Amygdala (tissue), 56 donors: ENCODE measurements around the gene NXPE3.
A peak's percentile ranks its signal among the peaks of the same experiment; 100 is the strongest.
"Not testable (repeated sequence)": the region's sequence is repeated elsewhere in the genome, so short reads cannot be mapped to it uniquely, and the experiment has no call there.

Experiments used
- DNase-seq, 56 donors: peaks; one replicate each; lab custom pipeline; 2025; lab: John Stamatoyannopoulos, UW

NXPE3 gene

DNA sequence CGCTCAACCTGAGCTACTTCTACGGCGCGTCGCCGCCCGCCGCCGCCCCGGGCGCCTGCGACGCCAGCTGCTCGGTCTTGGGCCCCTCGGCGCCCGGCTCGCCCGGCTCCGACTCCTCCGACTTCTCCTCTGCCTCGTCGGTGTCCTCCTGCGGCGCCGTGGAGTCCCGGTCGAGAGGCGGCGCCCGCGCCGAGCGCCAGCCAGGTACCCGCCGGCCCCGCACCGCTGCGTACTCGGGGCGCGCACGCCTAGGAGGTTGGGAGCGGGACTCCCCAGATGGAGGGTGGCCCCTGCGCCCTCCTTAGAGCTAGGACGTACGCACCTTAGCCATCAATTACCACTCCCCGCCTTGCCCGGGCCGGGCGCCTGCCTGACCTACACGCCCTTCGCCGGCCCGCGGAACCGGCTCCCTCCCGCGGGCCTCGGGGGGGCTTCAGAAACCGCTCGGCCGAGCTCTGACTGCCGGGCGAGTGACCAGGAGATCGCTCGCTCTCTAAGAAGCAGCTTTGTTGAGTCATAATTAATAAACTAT, 70.8 kb downstream of the NXPE3 start:
- peak in 20 of 56 donors; percentile 7 to 64 (median 40) for DNase-seq

DNA sequence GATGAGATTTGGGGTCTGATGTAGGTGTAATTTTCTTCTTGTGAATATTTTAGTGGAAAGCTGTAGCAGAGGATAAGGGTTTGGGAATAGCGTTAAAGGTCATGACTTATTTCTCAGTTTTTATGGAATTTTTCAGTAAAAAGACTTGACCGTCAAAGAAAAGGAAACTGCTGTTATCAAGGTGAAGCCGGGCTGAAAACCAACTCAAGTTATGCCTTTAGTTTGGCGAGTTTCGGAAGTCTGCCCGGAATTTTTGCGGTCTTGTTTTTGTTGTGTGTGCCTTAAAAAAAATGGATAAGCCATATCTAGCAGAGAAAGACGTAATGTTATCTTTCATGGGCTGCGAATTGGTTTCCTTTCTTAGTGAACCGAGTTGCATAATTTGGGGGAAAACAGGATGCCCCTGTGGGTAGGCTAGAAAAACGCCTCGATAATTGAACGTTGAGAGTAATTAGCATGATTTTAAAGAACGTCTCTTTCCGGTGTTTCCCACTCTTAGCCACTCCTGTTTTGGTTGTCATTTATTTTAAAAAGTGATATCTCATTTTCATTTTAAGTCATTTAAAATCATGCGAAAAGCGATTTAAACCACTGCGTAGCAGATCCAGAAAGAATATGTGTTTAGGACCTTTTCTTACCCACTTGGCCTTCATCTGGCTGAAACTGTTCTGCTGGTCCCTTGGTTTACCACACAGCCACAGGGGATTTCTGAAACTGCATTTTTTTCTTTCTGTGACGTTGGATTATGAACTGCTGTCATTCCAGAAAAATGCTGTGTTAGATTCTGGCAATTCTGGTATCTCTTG, 71.4 kb downstream of the NXPE3 start:
- no peak for DNase-seq

DNA sequence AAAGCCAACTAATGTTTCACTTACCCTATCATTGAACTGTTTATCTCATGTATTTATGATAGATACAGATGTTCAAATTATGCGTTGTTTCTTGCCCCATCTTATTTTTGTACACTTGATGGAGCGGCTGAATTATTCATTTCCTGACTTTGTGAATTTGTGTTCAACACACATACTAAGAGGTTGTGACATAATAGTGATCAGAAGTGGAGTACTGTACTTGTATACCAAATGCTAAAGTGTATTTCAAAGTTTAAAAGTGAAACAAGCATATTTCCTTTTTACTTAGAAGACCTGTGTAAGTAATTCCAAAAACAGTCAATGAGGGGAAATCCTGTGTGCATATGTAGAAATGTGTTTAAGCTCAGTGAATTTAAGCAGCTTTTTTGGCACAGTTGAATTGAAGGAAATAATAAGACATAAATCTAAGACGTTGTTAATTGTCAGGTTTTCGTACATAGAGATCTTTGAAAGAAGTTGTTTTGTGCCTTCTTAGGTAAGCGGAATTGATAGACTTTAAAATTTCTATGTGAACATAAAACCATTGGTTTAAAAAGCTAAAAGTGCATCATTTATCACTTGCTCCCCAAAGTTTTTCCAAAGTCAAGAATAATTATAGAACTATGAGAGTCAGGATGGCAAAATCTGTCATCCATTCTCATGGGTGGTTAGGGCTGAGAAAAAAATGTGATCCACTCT, 72.2 kb downstream of the NXPE3 start:
- no peak for DNase-seq

DNA sequence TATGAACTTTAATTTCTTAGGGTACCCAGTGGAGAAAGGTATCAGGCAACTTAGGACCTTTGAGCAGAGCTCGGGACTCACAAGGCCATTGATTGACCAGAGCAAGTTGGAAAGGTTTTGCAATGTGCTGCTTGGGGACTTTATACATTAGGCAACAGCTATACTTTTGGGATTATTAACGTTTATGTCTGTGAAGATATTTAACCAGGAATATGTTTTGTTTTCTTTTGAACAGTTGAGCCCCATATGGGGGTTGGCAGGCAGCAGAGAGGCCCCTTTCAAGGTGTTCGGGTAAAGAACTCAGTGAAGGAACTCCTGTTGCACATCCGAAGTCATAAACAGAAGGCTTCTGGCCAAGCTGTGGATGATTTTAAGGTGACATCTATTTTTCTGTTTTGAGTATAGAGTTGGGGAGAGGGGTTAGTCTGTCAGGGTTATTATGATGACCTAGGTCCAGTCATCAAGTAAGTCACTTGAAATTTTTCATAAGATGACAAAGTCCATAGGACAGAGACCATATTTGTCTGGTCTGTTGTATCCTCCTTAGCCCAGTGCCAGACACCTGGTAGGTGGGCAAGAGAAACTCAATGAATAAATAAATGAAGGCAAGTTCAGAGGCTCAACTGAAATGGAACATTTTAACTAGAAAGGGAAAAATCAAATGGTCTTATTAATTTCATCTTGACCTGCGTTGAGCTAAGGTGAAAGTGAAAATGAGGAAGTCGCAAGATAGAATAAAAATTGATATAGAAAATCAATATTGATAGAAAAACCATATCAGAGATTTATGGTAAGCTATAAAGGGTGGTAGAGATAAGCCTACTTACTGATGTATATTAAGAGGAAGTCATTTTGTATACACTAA, 73.1 kb downstream of the NXPE3 start:
- no peak for DNase-seq

DNA sequence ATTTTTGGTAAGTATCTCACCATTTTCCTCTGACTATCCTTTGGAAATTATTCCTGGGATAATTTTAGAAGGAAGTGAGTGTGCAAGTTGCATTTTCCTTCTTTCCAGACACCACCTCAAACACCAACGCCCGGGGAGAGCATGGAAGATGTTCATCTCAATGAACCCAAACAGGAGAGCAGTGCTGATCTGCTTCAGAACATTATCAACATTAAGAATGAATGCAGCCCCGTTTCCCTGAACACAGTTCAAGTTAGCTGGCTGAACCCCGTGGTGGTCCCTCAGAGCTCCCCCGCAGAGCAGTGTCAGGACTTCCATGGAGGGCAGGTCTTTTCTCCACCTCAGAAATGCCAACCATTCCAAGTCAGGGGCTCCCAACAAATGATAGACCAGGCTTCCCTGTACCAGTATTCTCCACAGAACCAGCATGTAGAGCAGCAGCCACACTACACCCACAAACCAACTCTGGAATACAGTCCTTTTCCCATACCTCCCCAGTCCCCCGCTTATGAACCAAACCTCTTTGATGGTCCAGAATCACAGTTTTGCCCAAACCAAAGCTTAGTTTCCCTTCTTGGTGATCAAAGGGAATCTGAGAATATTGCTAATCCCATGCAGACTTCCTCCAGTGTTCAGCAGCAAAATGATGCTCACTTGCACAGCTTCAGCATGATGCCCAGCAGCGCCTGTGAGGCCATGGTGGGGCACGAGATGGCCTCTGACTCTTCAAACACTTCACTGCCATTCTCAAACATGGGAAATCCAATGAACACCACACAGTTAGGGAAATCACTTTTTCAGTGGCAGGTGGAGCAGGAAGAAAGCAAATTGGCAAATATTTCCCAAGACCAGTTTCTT, 74.2 kb downstream of the NXPE3 start:
- no peak for DNase-seq

DNA sequence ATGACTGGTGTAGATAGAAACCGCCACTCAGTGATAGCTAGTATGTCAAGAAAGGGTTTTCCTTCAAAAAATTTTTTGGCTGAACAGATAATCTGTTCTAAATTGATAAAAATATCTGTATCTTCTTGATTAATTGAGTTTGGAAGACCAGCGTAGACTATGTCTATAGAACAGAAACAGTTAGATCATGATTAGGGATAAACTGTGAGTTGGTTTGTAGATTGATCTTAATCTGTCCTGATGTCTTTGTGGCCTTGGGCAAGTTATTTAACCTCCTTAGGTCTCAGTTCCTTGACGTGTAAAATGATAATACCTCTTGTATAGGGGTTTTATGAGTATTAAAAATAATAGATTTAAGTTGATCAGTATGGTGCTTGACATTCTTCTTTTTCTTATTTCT, 75.0 kb downstream of the NXPE3 start:
- DNase-seq: no peak

DNA sequence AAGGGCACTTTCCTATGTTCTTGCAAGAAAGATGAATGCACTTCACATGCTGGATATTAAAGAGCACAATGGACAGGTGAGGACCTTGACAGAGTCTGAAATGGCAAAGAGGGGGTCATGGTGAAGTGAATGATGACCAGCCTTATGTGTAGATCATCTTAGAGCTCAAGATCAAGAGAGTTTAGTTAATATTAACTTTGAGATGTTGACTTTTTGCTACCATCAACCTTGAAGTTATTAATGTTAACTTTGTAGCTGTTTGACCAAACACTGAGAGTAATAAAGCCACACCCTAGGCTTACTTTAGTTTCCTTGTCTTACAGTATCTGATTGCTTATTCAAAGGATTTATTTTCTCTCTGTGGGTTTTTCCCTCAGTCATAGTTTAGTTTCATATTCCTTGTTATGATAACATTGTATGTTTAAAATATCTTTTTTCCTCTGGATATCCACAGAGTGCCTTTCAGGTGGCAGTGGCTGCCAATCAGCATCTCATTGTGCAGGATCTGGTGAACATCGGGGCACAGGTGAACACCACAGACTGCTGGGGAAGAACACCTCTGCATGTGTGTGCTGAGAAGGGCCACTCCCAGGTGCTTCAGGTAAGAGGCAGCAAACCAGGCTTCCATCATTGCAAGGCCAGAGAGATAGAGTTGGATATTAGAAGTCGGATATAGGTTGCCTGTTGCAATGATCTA, 75.7 kb downstream of the NXPE3 start:
- DNase-seq: no peak

DNA sequence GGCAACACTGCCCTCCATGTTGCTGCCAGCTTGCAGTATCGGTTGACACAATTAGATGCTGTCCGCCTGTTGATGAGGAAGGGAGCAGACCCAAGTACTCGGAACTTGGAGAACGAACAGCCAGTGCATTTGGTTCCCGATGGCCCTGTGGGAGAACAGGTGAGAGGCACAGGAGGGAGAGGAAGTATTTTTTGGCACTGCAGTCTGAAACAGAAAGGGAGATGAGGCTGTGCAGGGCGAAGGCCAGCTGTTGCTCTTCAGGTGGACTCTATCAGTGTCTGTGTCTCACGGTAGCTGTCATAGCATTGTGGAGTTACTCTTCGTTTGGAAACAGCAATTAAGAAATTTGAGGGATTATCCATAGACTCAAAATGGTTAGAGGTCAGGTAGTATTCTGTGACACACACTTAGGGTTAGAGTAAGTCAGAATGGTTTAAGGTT, 78.3 kb downstream of the NXPE3 start:
- peak in 2 of 56 donors; percentile 2 for DNase-seq

DNA sequence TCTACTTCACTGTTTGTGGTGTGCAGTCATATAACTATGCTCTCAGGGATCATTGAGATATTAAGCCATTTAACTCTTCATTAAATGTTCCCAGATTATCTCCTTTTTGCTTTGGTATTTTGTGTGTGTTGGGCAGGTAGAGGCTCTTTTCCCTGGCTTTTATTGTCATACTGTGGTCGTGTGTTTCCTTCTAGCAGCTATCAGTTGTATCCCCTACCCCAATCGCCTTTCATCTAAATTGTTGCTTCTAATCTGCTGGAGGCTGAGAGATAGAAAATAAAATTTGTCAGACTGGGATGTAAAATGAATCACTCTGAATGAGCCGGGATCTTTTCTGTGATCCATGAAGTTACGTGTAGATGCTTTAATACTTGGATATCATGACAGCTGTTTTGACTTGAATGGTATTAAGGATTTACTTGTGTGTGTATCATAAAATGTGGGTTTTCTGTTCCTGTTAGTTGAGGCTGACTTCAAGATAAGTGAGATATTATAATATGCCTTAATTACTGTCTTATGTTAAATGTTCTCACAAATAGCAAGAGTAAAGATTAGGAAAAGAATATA, 79.5 kb downstream of the NXPE3 start:
- DNase-seq: no peak

DNA sequence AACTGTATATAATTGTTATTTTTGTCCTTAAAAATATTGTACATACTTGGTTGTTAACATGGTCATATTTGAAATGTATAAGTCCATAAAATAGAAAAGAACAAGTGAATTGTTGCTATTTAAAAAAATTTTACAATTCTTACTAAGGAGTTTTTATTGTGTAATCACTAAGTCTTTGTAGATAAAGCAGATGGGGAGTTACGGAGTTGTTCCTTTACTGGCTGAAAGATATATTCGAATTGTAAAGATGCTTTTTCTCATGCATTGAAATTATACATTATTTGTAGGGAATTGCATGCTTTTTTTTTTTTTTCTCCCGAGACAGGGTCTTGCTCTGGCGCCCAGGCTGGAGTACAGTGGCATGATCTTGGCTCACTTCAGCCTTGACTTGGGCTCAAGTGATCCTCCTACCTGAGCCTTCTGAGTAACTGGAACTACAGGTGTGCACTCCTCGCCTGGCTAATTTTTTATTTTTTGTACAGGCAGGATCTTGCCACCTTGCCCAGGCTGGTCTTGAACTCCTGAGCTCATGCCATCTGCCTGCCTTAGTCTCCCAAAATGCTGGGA, 81.0 kb downstream of the NXPE3 start:
- no peak for DNase-seq

DNA sequence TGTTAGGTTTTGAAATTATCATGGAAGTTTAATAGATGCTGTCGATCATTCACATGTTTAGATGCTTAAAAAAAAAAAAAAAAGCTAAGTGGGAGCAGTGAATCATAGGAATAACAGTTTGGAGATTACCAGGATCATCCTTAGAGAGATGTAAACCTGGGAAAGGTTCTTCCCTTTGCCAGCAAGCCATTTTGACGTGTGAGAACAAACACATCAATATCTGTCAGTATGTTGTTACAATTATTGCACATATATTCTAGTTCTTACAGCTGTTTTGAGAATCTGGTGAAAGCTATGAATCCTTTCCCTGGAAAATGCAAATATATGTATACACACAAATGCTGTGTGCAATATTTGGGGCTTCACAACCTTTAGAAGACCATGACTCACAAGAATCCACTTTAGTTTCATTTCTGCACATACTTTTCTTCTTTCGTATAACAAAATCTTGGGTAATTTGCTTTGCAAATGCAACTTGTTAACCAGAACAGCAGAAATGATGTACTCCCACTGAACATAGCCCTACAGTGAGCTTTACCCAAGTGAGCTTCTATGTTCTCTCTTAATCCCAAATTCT, 82.3 kb downstream of the NXPE3 start:
- no peak for DNase-seq

DNA sequence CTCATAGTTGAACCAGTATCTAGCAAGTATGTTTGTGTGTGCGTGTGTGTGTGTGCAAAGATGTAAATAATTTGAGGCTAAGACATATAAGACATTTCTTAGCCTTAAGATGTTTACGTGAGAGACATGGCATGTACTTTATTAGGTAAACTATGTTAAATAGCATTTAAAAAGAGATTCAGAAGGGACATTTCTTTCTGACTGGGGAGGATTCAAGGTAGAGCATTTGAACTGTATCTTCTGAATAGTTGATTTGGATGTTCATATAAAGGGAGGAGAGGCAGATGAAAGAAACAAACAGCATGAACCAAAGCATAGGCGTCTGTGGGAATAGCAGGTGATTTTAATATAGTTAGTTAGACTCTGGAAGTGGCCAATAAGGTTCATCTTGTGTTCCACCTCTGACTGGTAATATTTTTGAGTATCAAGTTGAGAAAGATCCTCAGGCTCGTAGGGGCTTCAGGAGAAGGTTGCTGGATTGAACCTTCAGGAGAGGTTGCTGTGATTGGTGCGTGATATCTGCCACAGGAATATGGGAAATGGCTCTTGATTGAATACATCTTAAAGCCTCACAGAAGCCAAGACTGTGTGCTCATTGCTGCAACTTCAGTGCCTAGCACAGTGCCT, 82.9 kb downstream of the NXPE3 start:
- DNase-seq: no peak

DNA sequence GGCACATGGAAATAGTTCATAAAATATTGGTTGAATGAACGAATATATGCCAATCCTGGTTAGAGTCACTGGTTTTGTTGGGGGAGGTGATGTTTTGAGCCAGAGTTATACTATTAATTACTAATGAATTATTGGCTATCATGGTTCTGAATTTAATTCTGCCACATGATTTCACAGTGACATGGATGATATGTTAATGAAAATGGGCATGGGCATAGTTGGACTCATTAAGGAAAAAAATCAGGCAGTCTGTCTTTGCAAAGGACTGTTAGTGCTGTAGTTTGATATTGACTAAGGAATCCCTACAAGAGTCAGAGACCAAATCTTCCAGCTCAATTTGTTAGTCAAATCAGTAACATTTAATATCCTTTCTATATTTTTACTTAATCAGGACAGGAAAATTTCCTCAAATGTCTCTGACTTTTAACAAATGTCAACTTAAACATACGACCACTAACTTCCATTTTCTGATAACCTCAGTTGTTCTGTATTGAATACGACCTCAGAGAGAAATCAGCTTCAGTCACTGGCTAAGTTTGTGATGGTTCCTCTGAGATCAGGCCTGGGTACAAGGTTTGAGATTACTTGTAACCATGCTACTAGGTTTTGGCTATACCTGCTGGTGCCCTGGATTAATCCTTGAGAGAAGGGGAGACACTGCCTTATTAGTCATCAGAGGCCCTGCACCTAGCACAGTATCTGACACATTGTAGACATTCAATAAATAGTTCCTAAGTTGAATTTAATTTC, 83.6 kb downstream of the NXPE3 start:
- DNase-seq: no peak

DNA sequence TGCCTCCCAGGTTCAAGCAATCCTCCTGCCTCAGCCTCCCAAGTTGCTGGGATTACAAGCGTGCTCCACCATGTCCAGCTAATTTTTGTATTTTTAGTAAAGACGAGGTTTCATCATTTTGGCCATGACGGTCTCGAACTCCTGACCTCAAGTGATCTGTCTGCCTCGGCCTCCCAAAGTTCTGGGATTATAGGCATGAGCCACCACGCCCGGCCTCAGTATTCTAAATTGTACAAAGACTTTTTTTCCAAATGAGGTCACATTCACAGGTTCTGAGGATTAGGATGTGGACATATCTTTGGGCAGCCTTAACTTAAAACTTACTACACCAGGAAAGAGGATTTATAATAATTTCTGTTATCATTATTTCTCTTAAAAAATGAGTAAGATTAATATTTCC, 85.9 kb downstream of the NXPE3 start:
- DNase-seq: not testable (repeated sequence)

DNA sequence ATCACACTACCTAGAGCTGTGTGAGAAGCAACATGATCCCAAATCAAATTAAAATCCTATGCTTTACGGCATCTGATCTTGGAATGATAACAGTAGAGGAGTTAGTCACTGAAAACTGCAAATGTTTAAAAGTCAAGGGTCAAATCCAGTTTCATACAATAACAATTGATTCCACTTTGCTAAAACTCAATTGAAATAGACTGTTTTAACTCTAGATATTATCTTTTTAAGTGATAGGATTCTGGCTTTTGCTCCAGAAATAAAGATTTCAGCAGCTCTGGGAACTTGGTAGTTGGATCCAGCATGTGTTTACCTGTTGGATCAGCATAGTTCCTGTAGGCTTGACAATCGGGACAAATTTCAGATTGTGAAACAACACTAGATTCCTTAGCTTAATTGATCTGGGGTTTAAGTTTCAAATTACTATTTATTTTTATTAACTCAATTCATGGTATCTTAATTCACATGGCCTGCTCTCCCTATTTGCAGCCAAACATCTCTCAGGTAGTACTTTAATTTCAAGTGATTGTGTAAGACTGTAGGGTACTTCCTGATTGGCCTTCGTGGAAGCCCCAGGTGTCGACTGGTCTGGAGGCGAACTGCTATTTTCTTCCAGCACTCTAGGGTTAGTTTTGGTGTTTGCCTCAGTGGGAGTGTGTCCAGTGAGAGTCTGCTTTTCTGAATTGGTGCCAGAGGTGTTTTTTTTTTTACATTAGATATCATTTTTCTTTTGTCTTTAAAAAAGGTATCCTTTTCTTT, 86.9 kb downstream of the NXPE3 start:
- no peak for DNase-seq

DNA sequence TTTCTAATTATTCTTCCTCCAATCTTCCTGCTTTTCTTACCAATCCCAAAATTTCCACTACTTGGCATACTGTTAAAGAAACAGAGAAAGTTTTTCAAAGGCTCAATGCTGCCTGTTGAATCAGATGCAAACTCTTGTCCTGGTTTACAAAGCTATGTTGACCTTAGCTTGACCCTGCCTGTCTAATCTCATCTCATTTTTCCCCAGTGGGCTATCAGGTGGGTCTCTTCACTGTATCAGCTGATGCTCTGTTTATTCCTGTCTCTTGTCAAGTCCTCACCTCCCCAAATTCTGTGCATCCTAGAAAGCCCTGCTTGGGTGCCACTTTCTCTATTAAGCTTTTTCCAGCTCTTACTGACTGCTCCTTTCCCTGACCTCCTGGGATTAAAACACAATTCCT, 88.5 kb downstream of the NXPE3 start:
- no peak for DNase-seq
